WERI-Rb-1 (cell line): ENCODE data around the gene HSP90AA1.
A peak's percentile ranks its signal among the peaks of the same experiment; 100 is the strongest.

Experiments
- DNase-seq: peaks from one replicate; pipeline ENCODE4 v3.0.0-alpha.2; 2020
- H3K27ac ChIP-seq: fragments of 250-450 bp; sonication (Bioruptor Pico); 2 replicates; pipeline ENCODE4 v1.5.1; 2020; ENCODE audit warnings: mild to moderate bottlenecking, moderate library complexity
- H3K27me3 ChIP-seq: fragments of 250-450 bp; sonication (Bioruptor Pico); 2 replicates; pipeline ENCODE4 v1.5.1; 2021; ENCODE audit warnings: mild to moderate bottlenecking, low read depth, moderate library complexity; ENCODE audit not compliant: insufficient read depth, severe bottlenecking
- H3K36me3 ChIP-seq: fragments of 250-450 bp; sonication (Bioruptor Pico); 2 replicates; pipeline ENCODE4 v1.5.1; 2020; ENCODE audit warnings: mild to moderate bottlenecking, moderate library complexity
- H3K4me3 ChIP-seq: 2 replicates; pipeline ENCODE4 v1.5.1; 2011; ENCODE audit warnings: low read depth, mild to moderate bottlenecking, control low read depth, low read length
- H3K9me3 ChIP-seq: fragments of 250-450 bp; sonication (Bioruptor Pico); 2 replicates; pipeline ENCODE4 v1.5.1; 2021; ENCODE audit warnings: mild to moderate bottlenecking, moderate library complexity; ENCODE audit not compliant: severe bottlenecking
- CTCF ChIP-seq: IDR thresholded peaks from 2 replicates; pipeline ENCODE4 v1.5.1; 2011; ENCODE audit warnings: low read depth, mild to moderate bottlenecking, control low read depth, inconsistent platforms, low read length

Gene HSP90AA1

DNA sequence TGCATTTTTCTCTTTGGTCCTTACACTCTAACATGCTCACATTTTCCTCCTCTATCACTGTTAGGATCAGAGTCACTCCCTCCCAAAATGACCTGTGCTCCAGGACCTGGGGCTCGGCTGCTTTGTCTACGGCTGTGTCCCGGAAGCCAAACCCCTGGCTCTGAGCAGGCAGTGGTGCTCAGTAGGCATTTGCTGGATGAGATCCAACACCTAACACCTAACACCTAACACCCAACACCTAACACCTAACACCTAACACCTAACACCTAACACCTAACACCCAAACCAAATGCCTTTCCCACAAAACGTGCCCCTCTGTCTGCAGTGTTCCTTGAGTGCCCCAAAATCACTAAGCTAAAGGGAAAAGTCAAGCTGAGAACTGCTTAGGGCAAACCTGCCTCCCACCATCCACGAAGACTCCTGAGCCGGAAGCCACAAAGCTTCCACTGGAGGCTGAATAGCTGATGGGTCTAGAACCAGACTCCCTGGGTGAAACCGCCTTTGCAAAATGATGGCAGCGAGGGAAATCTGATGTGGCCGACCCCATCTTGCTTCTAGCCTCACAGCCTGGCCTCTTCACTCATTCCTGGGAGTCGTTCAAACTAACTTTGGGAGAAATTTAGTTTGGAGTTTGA is 29.2 kb downstream of the HSP90AA1 start:
- Histone ChIP-seq H3K27ac (no peak overlapping the region), H3K4me3 (no peak overlapping the region), H3K9me3 (no peaks in the 10 kb centered on the region), H3K27me3 (no peaks in the 10 kb centered on the region), H3K36me3 (peaks cover 13% of the 10 kb centered on the region)
- no peak for TF ChIP-seq CTCF
- no peak for DNase-seq

GRCh38 chr14:102056694-102057442 is 30.0 kb downstream of the HSP90AA1 start:
- DNase-seq: no peak
- H3K27me3 ChIP-seq: no peaks in the 10 kb centered on the region
- TF ChIP-seq CTCF: no peak

GRCh38 chr14:102055181-102055901 is 31.5 kb downstream of the HSP90AA1 start:
- Histone ChIP-seq H3K4me3 (no peak overlapping the region), H3K27me3 (no peaks in the 10 kb centered on the region), H3K9me3 (no peaks in the 10 kb centered on the region), H3K27ac (peak overlapping the region; percentile 14), H3K36me3 (peaks cover 34% of the 10 kb centered on the region)
- no peak for TF ChIP-seq CTCF
- DNase-seq: peak; percentile 56

More at GRCh38 chr14:102056694-102057442, 30.0 kb downstream of the HSP90AA1 start:
- Histone ChIP-seq H3K4me3 (no peak overlapping the region), H3K9me3 (no peaks in the 10 kb centered on the region), H3K36me3 (peaks cover 20% of the 10 kb centered on the region), H3K27ac (no peak overlapping the region)

- H3K4me3 ChIP-seq: no peak overlapping the region
- H3K27ac ChIP-seq: no peak overlapping the region
- no peak for TF ChIP-seq CTCF
- no peaks in the 10 kb centered on the region for H3K9me3 ChIP-seq
- no peaks in the 10 kb centered on the region for H3K27me3 ChIP-seq
- peaks cover 62% of the 10 kb centered on the region for H3K36me3 ChIP-seq
- no peak for DNase-seq
Measured at GRCh38 chr14:102052522-102052921, 34.3 kb downstream of the HSP90AA1 start.

- H3K9me3 ChIP-seq: no peaks in the 10 kb centered on the region
- no peak for TF ChIP-seq CTCF
- no peaks in the 10 kb centered on the region for H3K27me3 ChIP-seq
- no peak overlapping the region for H3K27ac ChIP-seq
- peaks cover 75% of the 10 kb centered on the region for H3K36me3 ChIP-seq
- DNase-seq: no peak
- no peak overlapping the region for H3K4me3 ChIP-seq
Measured at GRCh38 chr14:102050625-102051024, 36.2 kb downstream of the HSP90AA1 start.
